Mesodermal cell (in vitro differentiated cells): ENCODE results near the gene NYAP2.

Experiments used
- H3K27ac ChIP-seq: 2 replicates; pipeline ENCODE4 v1.7.0; 2013; ENCODE audit warnings: mild to moderate bottlenecking, low read depth, low read length, moderate library complexity; ENCODE audit not compliant: severe bottlenecking
- H3K36me3 ChIP-seq: 2 replicates; pipeline ENCODE4 v1.7.1; 2013; ENCODE audit warnings: mild to moderate bottlenecking, low read length, moderate library complexity; ENCODE audit not compliant: control insufficient read depth, insufficient read depth
- H3K4me1 ChIP-seq: one replicate; pipeline ENCODE4 v1.7.1; 2013; ENCODE audit warnings: mild to moderate bottlenecking, low read length; ENCODE audit not compliant: insufficient read depth, control insufficient read depth, poor library complexity, severe bottlenecking
- H3K4me3 ChIP-seq: 2 replicates; pipeline ENCODE4 v1.7.0; 2013; ENCODE audit warnings: low read length, control low read depth, mild to moderate bottlenecking; ENCODE audit not compliant: insufficient read depth, poor library complexity, severe bottlenecking; ENCODE audit errors: extremely low read depth
- H3K9me3 ChIP-seq: 2 replicates; pipeline ENCODE4 v1.7.1; 2013; ENCODE audit warnings: mild to moderate bottlenecking, low read length, moderate library complexity; ENCODE audit not compliant: control insufficient read depth
- WGBS, 2 experiments: methylation state at CpG; one replicate each; pipeline ENCODE4 v1.1.5; 2013; ENCODE audit warnings: missing lambda C conversion rate in 2 of 2; ENCODE audit not compliant: insufficient coverage in 2 of 2; 5-methylcytosine and 5-hydroxymethylcytosine counted together

Gene NYAP2

GRCh38 chr2:225501022-225501421, 101.5 kb downstream of the NYAP2 start:
- Histone ChIP-seq H3K4me3 (no peak overlapping the region), H3K4me1 (no peaks in the 10 kb centered on the region), H3K27ac (no peak overlapping the region), H3K36me3 (no peaks in the 10 kb centered on the region), H3K9me3 (no peaks in the 10 kb centered on the region)

GRCh38 chr2:225502971-225503370, 103.5 kb downstream of the NYAP2 start:
- H3K36me3 ChIP-seq, result no peaks in the 10 kb centered on the region
- H3K27ac ChIP-seq, result no peak overlapping the region
- H3K4me3 ChIP-seq, result no peak overlapping the region
- H3K4me1 ChIP-seq, result no peaks in the 10 kb centered on the region
- no peaks in the 10 kb centered on the region for H3K9me3 ChIP-seq
- no CpG with 5 or more reads among the region's 1 CpG for WGBS, 2 experiments

GRCh38 chr2:225510796-225511195, 111.3 kb downstream of the NYAP2 start:
- no CpG with 5 or more reads among the region's 1 CpG for WGBS, 2 experiments
- Histone ChIP-seq H3K27ac (no peak overlapping the region), H3K4me3 (no peak overlapping the region), H3K4me1 (peaks cover 13% of the 10 kb centered on the region), H3K36me3 (no peaks in the 10 kb centered on the region), H3K9me3 (no peaks in the 10 kb centered on the region)

- WGBS, 2 experiments, result 44% methylated on average over 1 of the region's 1 CpG
Measured at GRCh38 chr2:225512469-225512868, 113.0 kb downstream of the NYAP2 start.

GRCh38 chr2:225512876-225513540, 113.5 kb downstream of the NYAP2 start:
- no peaks in the 10 kb centered on the region for H3K36me3 ChIP-seq
- peak overlapping the region; percentile 68 for H3K27ac ChIP-seq
- peaks cover 13% of the 10 kb centered on the region for H3K4me1 ChIP-seq
- H3K9me3 ChIP-seq, result no peaks in the 10 kb centered on the region
- no peak overlapping the region for H3K4me3 ChIP-seq
- 79 to 94% methylated on average over 6 of the region's 9 CpGs for WGBS, 2 experiments

More at GRCh38 chr2:225512469-225512868, 113.0 kb downstream of the NYAP2 start:
- Histone ChIP-seq H3K9me3 (no peaks in the 10 kb centered on the region), H3K27ac (no peak overlapping the region), H3K4me3 (no peak overlapping the region), H3K36me3 (no peaks in the 10 kb centered on the region), H3K4me1 (peaks cover 13% of the 10 kb centered on the region)

- Histone ChIP-seq H3K9me3 (no peaks in the 10 kb centered on the region), H3K4me1 (peaks cover 13% of the 10 kb centered on the region), H3K27ac (no peak overlapping the region), H3K4me3 (no peak overlapping the region), H3K36me3 (no peaks in the 10 kb centered on the region)
Measured at GRCh38 chr2:225515033-225515432, 115.5 kb downstream of the NYAP2 start.

- WGBS, 2 experiments, result 79 to 89% methylated on average over 2 to 3 of the region's 4 CpGs
- no peaks in the 10 kb centered on the region for H3K9me3 ChIP-seq
- H3K27ac ChIP-seq, result no peak overlapping the region
- no peaks in the 10 kb centered on the region for H3K36me3 ChIP-seq
- H3K4me1 ChIP-seq, result no peaks in the 10 kb centered on the region
- no peak overlapping the region for H3K4me3 ChIP-seq
Measured at GRCh38 chr2:225526760-225527390, 127.4 kb downstream of the NYAP2 start.

GRCh38 chr2:225531559-225531958, 132.0 kb downstream of the NYAP2 start:
- H3K27ac ChIP-seq, result no peak overlapping the region
- H3K9me3 ChIP-seq, result no peaks in the 10 kb centered on the region
- peaks cover 9% of the 10 kb centered on the region for H3K4me1 ChIP-seq
- H3K36me3 ChIP-seq, result no peaks in the 10 kb centered on the region
- H3K4me3 ChIP-seq, result no peak overlapping the region
- 80% methylated on average over 1 of the region's 3 CpGs; no CpG with 5 or more reads in 1 of the 2 experiments for WGBS, 2 experiments

GRCh38 chr2:225532096-225532495, 132.6 kb downstream of the NYAP2 start:
- no peaks in the 10 kb centered on the region for H3K9me3 ChIP-seq
- H3K27ac ChIP-seq, result no peak overlapping the region
- H3K4me3 ChIP-seq, result no peak overlapping the region
- WGBS, 2 experiments, result no CpG with 5 or more reads among the region's 1 CpG
- H3K4me1 ChIP-seq, result peaks cover 9% of the 10 kb centered on the region
- no peaks in the 10 kb centered on the region for H3K36me3 ChIP-seq

- no peak overlapping the region for H3K27ac ChIP-seq
Measured at GRCh38 chr2:225534037-225534436, 134.5 kb downstream of the NYAP2 start.

GRCh38 chr2:225534697-225535096, 135.2 kb downstream of the NYAP2 start:
- H3K4me3 ChIP-seq, result no peak overlapping the region
- 98% methylated on average over 4 of the region's 4 CpGs for WGBS, 2 experiments
- no peak overlapping the region for H3K27ac ChIP-seq
- no peaks in the 10 kb centered on the region for H3K9me3 ChIP-seq
- peaks cover 9% of the 10 kb centered on the region for H3K4me1 ChIP-seq
- H3K36me3 ChIP-seq, result no peaks in the 10 kb centered on the region

More at GRCh38 chr2:225534037-225534436, 134.5 kb downstream of the NYAP2 start:
- H3K36me3 ChIP-seq, result no peaks in the 10 kb centered on the region
- WGBS, 2 experiments, result 86% methylated on average over 2 of the region's 6 CpGs; no CpG with 5 or more reads in 1 of the 2 experiments
- H3K4me3 ChIP-seq, result no peak overlapping the region
- H3K9me3 ChIP-seq, result no peaks in the 10 kb centered on the region
- H3K4me1 ChIP-seq, result peaks cover 9% of the 10 kb centered on the region
